ENCODE measurements around the gene TRAF3IP3. TPM values are rescaled to one million over a fixed set of nuclear protein-coding genes. Genes with fewer than 3 reads are reported as not detected.

TRAF3IP3 gene
- total RNA-seq, 1 experiment from 2014 or later: not detected

- H3K9me3 Mint-ChIP-seq: no peaks in the 10 kb centered on the region; a peak in 1 of 5 replicates
- H3K4me3 Mint-ChIP-seq: no peak overlapping the region
- no peaks in the 10 kb centered on the region for H3K4me1 ChIP-seq (ENCODE audit: insufficient read depth, low read length)
- H2BK120ac ChIP-seq (ENCODE audit: low read depth, low read length, poor library complexity, severe bottlenecking): no peak overlapping the region
- H2AK5ac ChIP-seq (ENCODE audit: insufficient read length, low read length): no peak overlapping the region
- no peak overlapping the region for H3K27ac Mint-ChIP-seq
- H4K20me1 ChIP-seq (ENCODE audit: control insufficient read depth, insufficient read depth, insufficient read length): no peaks in the 10 kb centered on the region
- no peak overlapping the region for H3K18ac ChIP-seq (ENCODE audit: insufficient read length, low read depth, low read length)
- H2BK5ac ChIP-seq (ENCODE audit: insufficient read length, low read length): no peak overlapping the region
- no peak overlapping the region for H3K9ac ChIP-seq (ENCODE audit: extremely low read depth, insufficient read length, low read length)
- no peak overlapping the region for H3K4me2 ChIP-seq (ENCODE audit: insufficient read depth, insufficient read length, low read length)
- no peak for TF ChIP-seq CTCF (conservative IDR thresholded peaks at IDR 0.05)
- no peak overlapping the region for H3T11ph ChIP-seq (ENCODE audit: low read length)
- no peak for DNase-seq
- no peak overlapping the region for H3K27ac ChIP-seq (ENCODE audit: insufficient read length, low read depth, low read length)
- H3K36me3 Mint-ChIP-seq (ENCODE audit: insufficient read depth in 1 of 3, low read depth in 3 of 3): no peaks in the 10 kb centered on the region
- H3K79me2 ChIP-seq (ENCODE audit: insufficient read depth, low read length): no peaks in the 10 kb centered on the region
- H4K91ac ChIP-seq (ENCODE audit: insufficient read length, low read depth, low read length): no peak overlapping the region
- H3K4ac ChIP-seq (ENCODE audit: low read depth, low read length): no peak overlapping the region
- peaks cover 31% of the 10 kb centered on the region for H3K27me3 Mint-ChIP-seq (ENCODE audit: low read depth)
- no peak overlapping the region for H4K8ac ChIP-seq (replicated peaks; ENCODE audit: insufficient read length, low read depth, low read length)
- no peaks in the 10 kb centered on the region for H3K23me2 ChIP-seq (ENCODE audit: insufficient read length, low read depth, low read length, poor library complexity, severe bottlenecking)
- H2BK12ac ChIP-seq (ENCODE audit: insufficient read length, low read depth, low read length): no peak overlapping the region
- H3K56ac ChIP-seq (ENCODE audit: insufficient read length, low read depth, low read length): no peak overlapping the region
- H2BK15ac ChIP-seq (ENCODE audit: low read depth, low read length): no peak overlapping the region
- no peaks in the 10 kb centered on the region for H3K79me1 ChIP-seq (ENCODE audit: insufficient read depth, low read depth, low read length, poor library complexity, severe bottlenecking)
- H4K5ac ChIP-seq (ENCODE audit: insufficient read length, low read depth, low read length): no peak overlapping the region
- H2BK20ac ChIP-seq (ENCODE audit: low read depth, low read length, poor library complexity, severe bottlenecking): no peak overlapping the region
- no peak overlapping the region for H3K14ac ChIP-seq (ENCODE audit: insufficient read depth, low read length)
- no peak overlapping the region for H2AFZ ChIP-seq (ENCODE audit: low read length)
- H3K27me3 ChIP-seq (ENCODE audit: insufficient read depth, low read length): no peaks in the 10 kb centered on the region
- H3K23ac ChIP-seq (ENCODE audit: insufficient read length, low read depth, low read length): no peak overlapping the region
- H3K9me3 ChIP-seq (ENCODE audit: control insufficient read depth, low read depth, low read length): no peaks in the 10 kb centered on the region
- no peaks in the 10 kb centered on the region for H3K4me1 Mint-ChIP-seq
Measured at GRCh38 chr1:209761011-209761635, 5.3 kb downstream of the TRAF3IP3 start.
